ENCODE data around the gene ZMYND15.

The ZMYND15 gene

DNA sequence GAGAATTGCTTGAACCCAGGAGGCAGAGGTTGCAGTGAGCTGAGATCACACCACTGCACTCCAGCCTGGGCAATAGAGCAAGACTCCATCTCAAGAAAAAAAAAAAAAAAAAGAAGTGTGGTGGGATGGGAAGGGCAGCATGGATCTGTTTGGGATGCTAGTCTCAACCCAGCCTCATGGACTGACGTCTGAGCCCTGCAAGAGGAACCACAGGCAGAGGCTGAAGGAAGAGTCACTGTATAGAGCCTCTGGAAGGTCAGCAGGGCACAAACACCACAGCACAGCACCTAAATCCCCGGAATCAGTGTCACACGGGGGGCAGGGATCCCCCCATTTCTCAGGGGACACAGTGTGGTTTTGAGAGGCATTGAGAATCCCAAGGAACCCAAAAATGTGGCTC lies 11.0 kb downstream of the ZMYND15 start:
- TF ChIP-seq, protein P1, sequence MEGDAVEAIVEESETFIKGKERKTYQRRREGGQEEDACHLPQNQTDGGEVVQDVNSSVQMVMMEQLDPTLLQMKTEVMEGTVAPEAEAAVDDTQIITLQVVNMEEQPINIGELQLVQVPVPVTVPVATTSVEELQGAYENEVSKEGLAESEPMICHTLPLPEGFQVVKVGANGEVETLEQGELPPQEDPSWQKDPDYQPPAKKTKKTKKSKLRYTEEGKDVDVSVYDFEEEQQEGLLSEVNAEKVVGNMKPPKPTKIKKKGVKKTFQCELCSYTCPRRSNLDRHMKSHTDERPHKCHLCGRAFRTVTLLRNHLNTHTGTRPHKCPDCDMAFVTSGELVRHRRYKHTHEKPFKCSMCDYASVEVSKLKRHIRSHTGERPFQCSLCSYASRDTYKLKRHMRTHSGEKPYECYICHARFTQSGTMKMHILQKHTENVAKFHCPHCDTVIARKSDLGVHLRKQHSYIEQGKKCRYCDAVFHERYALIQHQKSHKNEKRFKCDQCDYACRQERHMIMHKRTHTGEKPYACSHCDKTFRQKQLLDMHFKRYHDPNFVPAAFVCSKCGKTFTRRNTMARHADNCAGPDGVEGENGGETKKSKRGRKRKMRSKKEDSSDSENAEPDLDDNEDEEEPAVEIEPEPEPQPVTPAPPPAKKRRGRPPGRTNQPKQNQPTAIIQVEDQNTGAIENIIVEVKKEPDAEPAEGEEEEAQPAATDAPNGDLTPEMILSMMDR (IDR thresholded peaks at IDR 0.05; ENCODE audit: low read depth, low read length), result no peak
- DNase-seq (ENCODE audit: low read depth in 2 of 2), result no peak
- H3K4me3 ChIP-seq (replicated peaks in 1 of 2; ENCODE audit: low read depth in 2 of 2, low read length in 2 of 2), result no peak overlapping the region

DNA sequence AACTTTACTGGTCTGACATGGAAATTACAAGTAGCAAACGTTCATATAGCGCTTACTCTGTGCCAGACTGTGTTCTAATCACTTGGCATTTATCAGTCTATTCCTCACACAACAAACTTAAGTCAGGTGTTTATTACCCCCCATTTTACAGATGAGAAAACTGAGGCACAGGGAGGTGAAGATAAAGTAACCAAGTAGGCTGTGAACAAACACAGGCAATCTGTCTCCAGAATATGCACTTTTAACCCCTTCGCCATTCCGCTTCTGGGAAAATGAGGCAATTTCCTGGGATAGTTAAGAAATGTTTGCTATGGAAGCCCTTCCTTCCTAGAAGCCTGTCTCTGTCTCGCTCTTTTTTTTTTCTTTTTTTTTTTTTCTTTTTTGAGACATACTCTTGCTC lies 12.3 kb downstream of the ZMYND15 start:
- peak; percentile 20 to 68 for DNase-seq (ENCODE audit: low read depth in 2 of 2)
- no peak overlapping the region for H3K4me3 ChIP-seq (replicated peaks in 1 of 2; ENCODE audit: low read depth in 2 of 2, low read length in 2 of 2)
- TF ChIP-seq, protein P1 (IDR thresholded peaks at IDR 0.05; ENCODE audit: low read depth, low read length), result no peak

DNA sequence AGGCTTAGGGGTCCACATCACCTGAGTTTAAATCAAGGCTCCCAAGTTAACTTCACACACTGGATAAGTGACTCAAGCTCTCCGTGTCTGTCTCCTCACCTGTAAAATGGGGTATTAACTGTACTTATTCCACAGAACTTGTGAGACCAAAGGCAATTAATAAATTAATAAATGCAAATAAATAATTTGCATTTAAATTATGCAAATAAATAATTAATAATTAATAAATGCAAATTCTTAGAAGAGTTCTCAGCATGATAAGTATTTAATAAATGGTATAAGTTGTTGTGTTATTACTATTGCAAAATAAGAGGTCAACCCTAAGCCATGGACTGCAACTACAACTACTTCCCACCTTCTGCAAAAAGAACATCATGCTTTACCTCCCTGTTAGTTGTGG lies 13.8 kb downstream of the ZMYND15 start:
- DNase-seq (ENCODE audit: low read depth in 2 of 2), result no peak
- no peak overlapping the region for H3K4me3 ChIP-seq (replicated peaks in 1 of 2; ENCODE audit: low read depth in 2 of 2, low read length in 2 of 2)
- TF ChIP-seq, protein P1 (IDR thresholded peaks at IDR 0.05; ENCODE audit: low read depth, low read length), result no peak

DNA sequence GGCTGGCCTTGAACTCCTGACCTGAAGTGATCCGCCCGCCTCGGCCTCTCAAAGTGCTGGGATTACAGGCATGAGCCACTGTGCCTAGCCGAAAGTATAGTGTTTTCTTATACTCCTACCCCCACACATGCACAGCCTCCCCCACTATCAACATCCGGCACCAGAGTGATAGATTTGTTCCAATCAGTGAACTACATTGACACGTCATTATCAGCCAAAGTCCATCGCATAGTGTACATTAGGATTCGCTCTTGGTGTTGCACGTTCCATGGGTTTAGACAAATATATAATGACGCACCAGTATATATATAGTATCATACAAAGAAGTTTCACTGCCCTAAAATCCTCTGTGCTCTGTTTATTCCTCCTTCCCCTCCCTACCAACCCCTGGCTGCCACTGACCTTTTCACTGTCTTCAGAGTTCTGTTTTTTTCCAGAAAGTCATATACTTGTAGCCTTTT lies 20.2 kb downstream of the ZMYND15 start:
- DNase-seq (ENCODE audit: low read depth in 2 of 2), result no peak
- H3K4me3 ChIP-seq (replicated peaks in 1 of 2; ENCODE audit: low read depth in 2 of 2, low read length in 2 of 2), result no peak overlapping the region
- TF ChIP-seq, protein P1 (IDR thresholded peaks at IDR 0.05; ENCODE audit: low read depth, low read length), result no peak

DNA sequence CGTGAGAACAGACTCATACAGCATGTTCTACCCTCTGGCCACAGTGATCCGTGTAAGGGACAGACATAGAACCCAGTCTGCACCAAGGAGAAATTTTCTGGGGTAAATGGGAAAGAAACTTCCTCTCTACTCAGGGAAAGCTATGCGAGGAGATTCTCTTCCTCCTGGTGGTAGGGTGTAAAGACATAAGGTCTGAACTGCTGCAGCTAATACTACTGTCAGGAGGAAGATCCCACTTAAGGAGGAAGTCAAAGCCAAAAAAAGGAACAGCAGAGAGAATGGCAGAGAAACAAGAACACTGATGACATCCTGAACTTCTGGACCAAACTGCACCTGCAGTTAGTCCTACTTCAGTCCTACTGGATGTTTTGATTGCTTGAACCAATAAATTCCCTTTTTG lies 25.0 kb downstream of the ZMYND15 start:
- DNase-seq (ENCODE audit: low read depth in 2 of 2), result no peak
- H3K4me3 ChIP-seq (replicated peaks in 1 of 2; ENCODE audit: low read depth in 2 of 2, low read length in 2 of 2), result no peak overlapping the region
- TF ChIP-seq, protein P1 (IDR thresholded peaks at IDR 0.05; ENCODE audit: low read depth, low read length), result no peak

DNA sequence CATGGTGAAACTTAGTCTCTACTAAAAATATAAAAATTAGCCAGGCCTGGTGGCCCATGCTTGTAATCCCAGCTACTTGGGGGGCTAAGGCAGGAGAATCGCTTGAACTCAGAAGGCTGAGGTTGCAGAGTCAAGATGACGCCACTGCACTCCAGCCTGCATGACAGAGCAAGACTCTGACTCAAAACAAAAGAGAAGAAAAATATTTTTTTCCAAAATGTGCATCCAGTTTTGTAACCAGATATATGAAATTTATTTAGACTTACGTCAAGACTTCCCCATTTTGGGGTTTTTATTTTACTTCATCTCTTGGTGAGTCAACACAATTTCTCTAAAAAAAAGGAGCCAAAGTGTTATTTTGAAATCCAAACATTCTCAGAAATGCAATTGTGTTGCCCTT lies 26.6 kb downstream of the ZMYND15 start:
- H3K4me3 ChIP-seq (replicated peaks in 1 of 2; ENCODE audit: low read depth in 2 of 2, low read length in 2 of 2), result no peak overlapping the region
- TF ChIP-seq, protein P1 (IDR thresholded peaks at IDR 0.05; ENCODE audit: low read depth, low read length), result no peak
- peak in 1 of 2 donors; percentile 31 for DNase-seq (ENCODE audit: low read depth in 2 of 2)

DNA sequence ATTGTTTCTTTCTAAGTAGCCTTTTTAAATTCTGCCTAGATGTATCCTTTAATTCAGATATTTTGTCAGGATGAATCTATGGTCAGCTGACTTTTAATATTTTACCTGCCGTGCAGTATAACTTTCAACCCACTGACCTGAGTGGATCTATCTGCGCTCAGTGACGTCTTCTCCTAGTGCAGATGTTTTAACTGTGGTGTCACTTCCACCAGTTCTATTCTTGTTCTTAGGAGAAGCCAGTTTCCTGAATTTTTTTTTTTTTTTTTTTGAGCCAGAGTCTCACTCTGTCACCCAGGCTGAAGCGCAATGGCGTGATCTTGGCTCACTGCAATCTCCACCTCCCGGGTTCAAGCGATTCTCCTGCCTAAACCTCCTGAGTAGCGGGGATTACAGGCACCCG lies 27.1 kb downstream of the ZMYND15 start:
- no peak overlapping the region for H3K4me3 ChIP-seq (replicated peaks in 1 of 2; ENCODE audit: low read depth in 2 of 2, low read length in 2 of 2)
- TF ChIP-seq, protein P1 (IDR thresholded peaks at IDR 0.05; ENCODE audit: low read depth, low read length), result no peak
- no peak for DNase-seq (ENCODE audit: low read depth in 2 of 2)

All from cardiac fibroblast (primary cell).